Activated T-helper 9 cell treated with anti-CD3 and anti-CD28 coated beads, Interleukin-2, amount 50 U/mL, for 16 hours (primary cell): ENCODE data around the gene EIF2AK2.

Experiments
- DNase-seq: peaks from one replicate; pipeline ENCODE4 v3.0.0-alpha.2; 2020; ENCODE audit warnings: low read depth

Gene EIF2AK2

GRCh38 chr2:37168217-37168981 is 11.6 kb upstream of the EIF2AK2 start:
- DNase-seq: no peak

- no peak for DNase-seq
Observed at GRCh38 chr2:37167636-37168180, 10.9 kb upstream of the EIF2AK2 start.

- DNase-seq: no peak
Observed at GRCh38 chr2:37164757-37165156, 8.0 kb upstream of the EIF2AK2 start.

- peak; percentile 8 for DNase-seq
Observed at GRCh38 chr2:37156071-37156856, 516 bp downstream of the EIF2AK2 start.

- no peak for DNase-seq
Observed at GRCh38 chr2:37154785-37155184, 2.0 kb downstream of the EIF2AK2 start.

- DNase-seq: no peak
Observed at GRCh38 chr2:37153224-37153623, 3.6 kb downstream of the EIF2AK2 start.

GRCh38 chr2:37149626-37150322 is 7.0 kb downstream of the EIF2AK2 start:
- DNase-seq: no peak

- no peak for DNase-seq
Observed at GRCh38 chr2:37148325-37148724, 8.5 kb downstream of the EIF2AK2 start.

- no peak for DNase-seq
Observed at GRCh38 chr2:37146062-37146461, 10.7 kb downstream of the EIF2AK2 start.

GRCh38 chr2:37143974-37144373 is 12.8 kb downstream of the EIF2AK2 start:
- no peak for DNase-seq

GRCh38 chr2:37142546-37142945 is 14.2 kb downstream of the EIF2AK2 start:
- DNase-seq: no peak

- no peak for DNase-seq
Observed at GRCh38 chr2:37132914-37133313, 23.9 kb downstream of the EIF2AK2 start.

- DNase-seq: no peak
Observed at GRCh38 chr2:37125416-37125815, 31.4 kb downstream of the EIF2AK2 start.

GRCh38 chr2:37119157-37119556 is 37.6 kb downstream of the EIF2AK2 start:
- DNase-seq: no peak

GRCh38 chr2:37117566-37117965 is 39.2 kb downstream of the EIF2AK2 start:
- no peak for DNase-seq

GRCh38 chr2:37111958-37112357 is 44.8 kb downstream of the EIF2AK2 start:
- no peak for DNase-seq

GRCh38 chr2:37110306-37111212 is 46.2 kb downstream of the EIF2AK2 start:
- no peak for DNase-seq

GRCh38 chr2:37109523-37109922 is 47.3 kb downstream of the EIF2AK2 start:
- DNase-seq: no peak

- no peak for DNase-seq
Observed at GRCh38 chr2:37105150-37105549, 51.6 kb downstream of the EIF2AK2 start.

GRCh38 chr2:37104178-37104577 is 52.6 kb downstream of the EIF2AK2 start:
- no peak for DNase-seq

- DNase-seq: no peak
Observed at GRCh38 chr2:37102588-37102987, 54.2 kb downstream of the EIF2AK2 start.
